Colon (tissue), 2 donors: ENCODE measurements around the gene LINS1.
"Not testable (repeated sequence)": the region's sequence is repeated elsewhere in the genome, so short reads cannot be mapped to it uniquely, and the experiment has no call there.

ENCODE experiments used
- FAIRE-seq: peaks from 2 replicates; lab custom pipeline; 2012; peaks lifted over from hg19 to GRCh38; lab: Jason Lieb, UNC
- donor health status: control.
- donor health status: control.

Gene LINS1

GRCh38 chr15:100601617-100602063 lies 344 bp downstream of the LINS1 start:
- FAIRE-seq = no peak

DNA sequence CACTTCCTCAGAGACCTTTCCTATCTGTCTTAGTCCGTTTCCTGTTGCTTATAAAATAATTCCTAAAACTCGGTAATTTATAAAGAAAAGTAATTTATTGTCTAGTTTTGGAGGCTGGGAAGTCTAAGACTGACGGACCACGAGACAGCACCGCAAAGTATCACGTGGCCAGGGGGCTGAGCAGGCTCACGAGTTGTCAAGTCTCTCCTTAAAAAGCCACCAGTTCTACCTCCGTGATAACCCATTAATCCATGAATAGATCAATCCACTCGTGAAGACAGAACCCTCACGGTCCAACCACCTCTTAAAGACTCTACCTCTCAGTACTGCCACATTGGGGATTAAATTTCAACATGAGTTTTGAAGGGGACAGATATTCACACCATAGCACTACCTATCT lies 821 bp downstream of the LINS1 start:
- FAIRE-seq = no peak

DNA sequence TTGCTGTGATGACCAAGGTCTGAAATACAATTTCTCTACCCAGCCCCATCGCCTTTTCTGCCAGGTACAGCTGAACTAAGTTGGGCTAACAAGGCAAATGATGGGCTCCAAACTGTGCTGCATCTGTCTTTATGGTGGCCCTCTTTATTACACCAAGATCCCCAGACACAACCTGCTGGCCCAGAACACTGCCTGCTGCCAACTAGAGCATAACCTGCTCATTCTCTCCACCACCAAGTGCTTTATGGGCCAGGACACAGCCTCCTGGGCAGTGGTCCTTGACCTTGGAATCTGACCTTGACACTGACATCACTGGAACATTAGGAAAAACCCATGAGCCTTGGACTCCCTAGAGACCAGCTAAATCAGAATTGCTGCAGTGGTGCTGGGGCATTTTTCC lies 3.3 kb downstream of the LINS1 start:
- FAIRE-seq = no peak

DNA sequence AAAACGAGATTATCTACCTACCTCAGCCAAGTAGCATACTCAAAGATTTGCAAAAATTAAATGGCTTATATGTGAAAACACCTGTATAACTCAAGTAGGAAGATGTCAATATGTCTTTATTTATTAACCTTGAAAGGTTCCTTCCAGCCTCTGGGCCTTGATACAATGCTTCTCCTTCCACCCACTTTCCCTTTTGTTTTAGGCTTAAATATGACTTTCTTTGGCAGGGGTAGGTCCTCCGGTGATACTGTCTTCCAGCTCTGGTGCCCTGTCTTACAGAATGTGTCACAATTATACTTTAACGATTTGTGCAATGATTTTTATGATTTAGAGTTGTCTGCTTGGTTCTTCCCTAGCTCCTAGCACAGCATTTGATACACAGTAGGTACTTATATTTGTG lies 4.1 kb downstream of the LINS1 start:
- FAIRE-seq = no peak

- no peak for FAIRE-seq
Measured at GRCh38 chr15:100596792-100597191, 5.2 kb downstream of the LINS1 start.

GRCh38 chr15:100595964-100596363 lies 6.0 kb downstream of the LINS1 start:
- FAIRE-seq = no peak

DNA sequence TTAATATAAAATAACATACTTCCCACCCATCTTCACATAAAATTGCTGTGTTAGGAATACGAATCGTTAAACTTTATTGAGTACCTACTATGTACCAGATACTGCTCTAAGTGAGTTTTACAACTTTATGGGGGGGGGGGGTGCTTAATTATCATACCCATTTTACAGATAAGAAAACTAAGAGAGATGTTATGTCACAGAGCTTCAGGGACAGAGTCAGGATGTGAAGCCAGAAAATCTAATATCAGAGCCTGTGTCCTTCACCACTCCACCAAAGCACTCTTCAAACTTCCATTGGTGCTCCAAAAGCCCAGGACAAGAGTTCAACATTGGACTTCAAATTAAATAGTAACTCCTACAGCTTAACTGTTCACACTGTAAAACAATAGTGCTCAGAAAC lies 8.6 kb downstream of the LINS1 start:
- FAIRE-seq = no peak

DNA sequence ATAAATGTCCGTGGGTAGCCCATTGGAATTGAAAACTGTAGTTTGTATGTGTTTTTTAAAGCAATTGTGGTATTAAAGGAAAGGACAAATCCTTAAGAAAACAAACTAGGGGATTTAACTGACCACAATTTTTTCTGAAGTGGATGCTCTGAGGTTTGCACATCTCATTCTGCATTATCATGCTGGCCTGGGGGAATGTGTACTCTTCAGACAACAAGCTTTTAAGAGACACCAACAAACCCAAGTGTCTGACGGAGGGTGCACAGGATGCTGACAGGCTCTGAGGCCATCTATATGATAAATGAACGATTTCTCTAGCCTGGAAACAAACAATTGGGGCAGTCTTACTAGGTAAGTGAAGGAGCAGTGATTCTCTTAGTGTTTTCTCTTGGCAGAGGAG lies 9.1 kb downstream of the LINS1 start:
- no peak for FAIRE-seq

- FAIRE-seq = no peak
Measured at GRCh38 chr15:100591835-100592234, 10.1 kb downstream of the LINS1 start.

DNA sequence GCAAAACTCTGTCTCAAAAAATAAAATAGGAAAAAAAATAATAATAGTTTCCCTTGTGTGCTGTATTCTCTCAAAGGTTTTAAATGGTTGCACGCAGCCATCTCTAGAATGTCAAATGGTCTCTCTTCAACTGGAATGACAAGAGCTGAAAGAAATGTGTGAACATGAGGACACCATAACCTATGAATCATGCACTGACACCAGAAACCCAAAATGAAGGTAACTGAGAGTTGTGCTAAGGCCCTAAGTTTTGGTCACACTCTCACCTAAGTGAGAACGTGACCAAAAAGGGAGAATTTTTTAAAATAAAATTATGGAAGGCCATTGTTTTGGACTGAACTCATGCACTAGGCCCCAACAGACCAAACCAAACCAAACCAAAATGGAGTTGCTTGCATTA lies 10.8 kb downstream of the LINS1 start:
- not testable (repeated sequence) for FAIRE-seq

GRCh38 chr15:100588638-100589242 lies 13.2 kb downstream of the LINS1 start:
- no peak for FAIRE-seq

DNA sequence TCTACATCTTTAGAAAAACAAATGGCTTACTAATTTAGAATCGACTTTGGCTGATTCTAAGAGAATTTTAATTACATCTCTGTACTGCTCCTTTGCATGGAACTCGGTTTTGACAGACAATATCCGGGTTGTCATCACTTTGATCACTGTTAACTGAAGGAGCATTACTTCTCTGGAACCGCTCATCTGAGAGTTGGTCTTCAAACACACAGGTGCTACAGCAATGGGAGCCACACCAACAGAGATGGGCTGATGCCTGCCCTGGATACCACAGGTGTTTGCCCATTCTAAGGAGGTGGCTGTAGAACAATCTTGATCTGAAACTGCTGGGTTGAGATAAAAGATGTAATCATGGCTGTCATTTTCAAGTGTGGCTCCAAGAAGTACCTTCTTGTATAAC lies 21.6 kb downstream of the LINS1 start:
- no peak for FAIRE-seq

DNA sequence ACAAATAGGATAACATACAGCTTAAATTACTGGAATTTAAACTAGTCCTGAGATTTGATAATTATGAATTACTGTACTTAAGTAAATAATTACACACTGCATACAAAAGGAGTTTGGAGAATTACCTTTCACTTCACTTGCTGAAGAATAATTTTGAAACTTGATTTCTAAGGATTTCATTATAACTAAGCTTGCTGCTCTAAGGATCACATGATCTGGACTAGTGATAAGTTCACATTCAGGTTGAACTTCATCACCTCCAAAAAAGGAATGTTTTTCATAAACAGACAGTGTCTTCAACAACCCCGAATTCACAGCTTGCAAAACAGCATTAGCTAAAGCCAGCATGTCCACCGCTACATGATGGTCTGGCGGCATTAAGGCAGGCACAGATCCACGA lies 28.5 kb downstream of the LINS1 start:
- FAIRE-seq = no peak

- no peak for FAIRE-seq
Measured at GRCh38 chr15:100572362-100572983, 29.5 kb downstream of the LINS1 start.

- no peak for FAIRE-seq
Measured at GRCh38 chr15:100571592-100572167, 30.3 kb downstream of the LINS1 start.

DNA sequence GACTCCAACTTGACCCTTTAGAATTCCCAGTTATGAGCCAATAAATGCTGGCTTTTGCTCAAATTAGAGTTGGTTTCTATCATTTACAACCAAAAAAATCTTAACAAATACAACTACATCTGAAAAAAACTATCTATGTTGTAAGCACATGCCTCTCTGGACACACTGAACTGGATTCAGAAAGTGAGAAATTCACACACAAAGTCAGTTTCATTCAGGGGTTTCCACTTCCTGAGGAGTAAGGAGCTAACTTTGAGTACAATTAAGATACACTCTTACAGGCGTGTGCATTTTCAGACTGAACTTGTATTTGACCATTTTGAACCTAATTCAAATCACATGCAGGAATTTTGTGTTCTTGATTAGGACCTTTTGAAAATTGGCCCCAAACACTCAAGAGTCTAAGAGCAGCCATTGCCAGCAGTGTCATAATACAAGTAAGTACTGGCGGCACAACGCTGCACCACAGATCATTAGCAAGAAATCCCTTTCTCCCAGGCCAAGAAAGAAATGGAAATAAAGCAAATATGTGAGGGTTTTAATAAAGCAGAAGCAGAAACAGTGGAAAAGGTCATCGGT lies 31.2 kb downstream of the LINS1 start:
- no peak for FAIRE-seq

DNA sequence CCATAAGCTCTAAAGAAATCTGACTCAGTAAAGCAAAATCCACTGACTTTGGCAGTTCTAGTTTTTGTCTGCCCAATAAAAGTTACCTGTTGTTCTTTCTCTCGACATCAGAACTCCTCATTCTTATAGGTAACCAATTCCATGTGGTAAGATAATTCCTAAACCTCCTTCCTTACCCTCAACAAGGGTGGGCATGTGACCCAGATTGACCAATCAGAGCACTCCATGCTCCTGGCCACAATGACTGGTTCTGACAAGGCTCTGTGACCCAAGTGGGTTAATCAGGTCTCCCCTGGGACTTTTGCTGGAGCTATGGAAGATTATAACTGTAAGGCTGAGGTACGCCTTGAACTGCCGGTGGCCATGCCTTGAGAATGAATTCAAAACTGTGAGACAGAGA lies 31.7 kb downstream of the LINS1 start:
- FAIRE-seq = no peak

GRCh38 chr15:100569391-100569790 lies 32.6 kb downstream of the LINS1 start:
- no peak for FAIRE-seq

GRCh38 chr15:100566850-100567628 lies 34.9 kb downstream of the LINS1 start:
- no peak for FAIRE-seq

GRCh38 chr15:100565591-100565990 lies 36.4 kb downstream of the LINS1 start:
- FAIRE-seq = no peak

GRCh38 chr15:100560323-100560722 lies 41.7 kb downstream of the LINS1 start:
- no peak for FAIRE-seq

GRCh38 chr15:100559330-100559729 lies 42.7 kb downstream of the LINS1 start:
- FAIRE-seq = no peak

DNA sequence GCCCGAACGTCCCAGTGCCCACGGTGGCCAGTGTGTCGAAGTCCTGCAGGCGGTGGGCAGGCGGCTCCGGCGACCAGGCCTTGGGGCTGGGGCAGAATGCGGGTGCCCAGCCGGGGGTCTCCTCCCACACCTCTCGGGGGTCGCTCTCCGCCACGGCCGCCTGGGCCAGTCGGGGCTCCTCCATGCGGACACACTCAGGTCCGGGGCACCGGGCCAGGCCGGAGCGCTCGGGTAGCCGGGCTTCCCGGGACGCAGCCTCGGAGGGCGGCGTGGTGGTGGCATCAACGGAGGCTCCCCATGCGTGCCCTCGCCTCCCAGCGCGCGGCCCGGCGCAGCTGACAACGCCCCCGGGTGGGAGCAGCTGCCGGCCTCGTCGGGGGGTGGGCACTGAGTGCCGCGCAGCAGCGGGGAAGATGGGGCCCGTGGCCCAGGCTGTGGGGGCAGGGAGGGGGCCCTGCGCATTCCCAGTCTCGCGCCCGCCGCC lies 43.2 kb downstream of the LINS1 start:
- FAIRE-seq = no peak
